Activated CD4-positive, alpha-beta T cell treated with anti-CD3 and anti-CD28 coated beads for 1 hour (primary cell): Measurements from ENCODE around the gene WDR6.
A peak's percentile ranks its signal among the peaks of the same experiment; 100 is the strongest.
"Not testable (repeated sequence)": the region's sequence is repeated elsewhere in the genome, so short reads cannot be mapped to it uniquely, and the experiment has no call there.

Experiments
- DNase-seq: peaks from one replicate; pipeline ENCODE4 v3.0.0-alpha.2; 2020

The WDR6 gene

GRCh38 chr3:48990636-48991469 lies 16.3 kb upstream of the WDR6 start:
- DNase-seq: no peak

GRCh38 chr3:48991851-48992545 lies 15.2 kb upstream of the WDR6 start:
- no peak for DNase-seq

GRCh38 chr3:48993834-48994233 lies 13.4 kb upstream of the WDR6 start:
- DNase-seq: no peak

- no peak for DNase-seq
Measured at GRCh38 chr3:48996640-48997039, 10.6 kb upstream of the WDR6 start.

- DNase-seq: no peak
Measured at GRCh38 chr3:48997102-48997635, 10.0 kb upstream of the WDR6 start.

- DNase-seq: no peak
Measured at GRCh38 chr3:48997714-48998637, 9.2 kb upstream of the WDR6 start.

- no peak for DNase-seq
Measured at GRCh38 chr3:48999085-48999858, 7.9 kb upstream of the WDR6 start.

- DNase-seq: no peak
Measured at GRCh38 chr3:49001155-49001554, 6.0 kb upstream of the WDR6 start.

GRCh38 chr3:49004352-49005302 lies 2.6 kb upstream of the WDR6 start:
- no peak for DNase-seq

- no peak for DNase-seq
Measured at GRCh38 chr3:49005303-49005680, 1.9 kb upstream of the WDR6 start.

GRCh38 chr3:49005998-49006397 lies 1.2 kb upstream of the WDR6 start:
- DNase-seq: no peak

- no peak for DNase-seq
Measured at GRCh38 chr3:49006408-49007067, 653 bp upstream of the WDR6 start.

GRCh38 chr3:49007771-49008528 lies 759 bp downstream of the WDR6 start:
- peak; percentile 81 for DNase-seq

GRCh38 chr3:49008627-49009026 lies 1.4 kb downstream of the WDR6 start:
- DNase-seq: not testable (repeated sequence)

GRCh38 chr3:49009396-49009795 lies 2.2 kb downstream of the WDR6 start:
- no peak for DNase-seq

GRCh38 chr3:49012441-49013017 lies 5.3 kb downstream of the WDR6 start:
- DNase-seq: no peak

GRCh38 chr3:49013113-49013737 lies 6.0 kb downstream of the WDR6 start:
- DNase-seq: no peak

GRCh38 chr3:49013738-49014660 lies 6.8 kb downstream of the WDR6 start:
- DNase-seq: no peak
